Measurements from ENCODE around the gene PIGL.
"Not testable (repeated sequence)": the region's sequence is repeated elsewhere in the genome, so short reads cannot be mapped to it uniquely, and the experiment has no call there.

The PIGL gene

GRCh38 chr17:16277163-16277562 is 60.2 kb downstream of the PIGL start:
- no peak for DNase-seq

- no peak for DNase-seq
Observed at GRCh38 chr17:16281351-16281750, 64.3 kb downstream of the PIGL start.

DNA sequence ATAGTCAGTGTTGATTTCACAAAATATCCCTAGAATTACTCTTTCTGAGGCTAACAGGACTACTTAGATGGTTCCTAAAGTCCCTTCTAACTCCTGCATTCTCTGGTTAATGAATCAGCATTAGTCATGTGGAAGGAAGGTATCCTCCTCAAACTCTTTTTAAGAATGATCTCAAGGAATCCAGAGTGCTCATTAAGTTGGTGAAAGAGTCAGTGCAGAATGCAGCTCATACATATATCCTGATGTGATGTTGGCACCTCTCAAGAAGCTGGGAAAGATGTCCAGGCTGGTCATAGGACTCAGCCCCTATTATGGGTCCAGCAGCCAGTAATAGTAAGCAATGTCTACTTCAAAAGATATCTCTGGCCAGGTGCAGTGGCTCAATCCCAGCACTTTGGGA is 65.5 kb downstream of the PIGL start:
- DNase-seq, result no peak

DNA sequence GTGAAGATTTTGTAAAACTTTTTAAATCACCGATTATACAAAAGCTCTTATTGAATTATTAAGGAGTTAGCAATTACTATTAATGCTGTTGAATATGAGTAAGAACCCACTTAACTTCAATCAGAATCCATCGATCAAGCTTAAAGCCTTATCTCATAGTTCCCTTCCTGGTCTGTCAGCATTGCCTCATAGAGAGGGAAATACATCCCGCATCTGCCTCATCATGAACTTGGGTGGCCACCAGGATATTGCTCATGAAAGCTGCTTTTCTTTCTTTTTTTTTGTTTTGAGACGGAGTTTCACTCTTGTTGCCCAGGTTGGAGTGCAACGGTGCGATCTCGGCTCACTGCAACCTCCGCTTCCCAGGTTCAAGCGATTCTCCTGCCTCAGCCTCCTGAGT is 66.7 kb downstream of the PIGL start:
- DNase-seq, result no peak

DNA sequence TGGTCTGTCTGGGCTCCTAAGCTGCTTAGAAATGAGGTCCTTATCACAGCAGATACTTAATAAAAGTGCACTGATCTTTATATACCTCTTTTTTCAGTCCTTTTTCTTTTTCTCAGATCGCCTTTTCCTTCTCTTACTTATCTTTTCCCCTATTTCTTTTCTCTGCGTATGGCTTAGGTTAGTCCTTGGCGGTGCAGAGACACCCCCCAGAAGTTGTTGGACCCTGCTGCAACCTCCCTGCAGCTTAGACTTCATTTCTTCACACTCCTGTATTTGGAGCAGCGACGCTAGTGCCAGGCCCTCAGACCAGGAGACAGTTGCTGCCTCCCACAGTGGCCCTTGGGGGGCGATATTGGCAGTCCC is 68.6 kb downstream of the PIGL start:
- DNase-seq, result no peak

- peak; percentile 75 for DNase-seq
Observed at GRCh38 chr17:16286009-16286946, 69.3 kb downstream of the PIGL start.

DNA sequence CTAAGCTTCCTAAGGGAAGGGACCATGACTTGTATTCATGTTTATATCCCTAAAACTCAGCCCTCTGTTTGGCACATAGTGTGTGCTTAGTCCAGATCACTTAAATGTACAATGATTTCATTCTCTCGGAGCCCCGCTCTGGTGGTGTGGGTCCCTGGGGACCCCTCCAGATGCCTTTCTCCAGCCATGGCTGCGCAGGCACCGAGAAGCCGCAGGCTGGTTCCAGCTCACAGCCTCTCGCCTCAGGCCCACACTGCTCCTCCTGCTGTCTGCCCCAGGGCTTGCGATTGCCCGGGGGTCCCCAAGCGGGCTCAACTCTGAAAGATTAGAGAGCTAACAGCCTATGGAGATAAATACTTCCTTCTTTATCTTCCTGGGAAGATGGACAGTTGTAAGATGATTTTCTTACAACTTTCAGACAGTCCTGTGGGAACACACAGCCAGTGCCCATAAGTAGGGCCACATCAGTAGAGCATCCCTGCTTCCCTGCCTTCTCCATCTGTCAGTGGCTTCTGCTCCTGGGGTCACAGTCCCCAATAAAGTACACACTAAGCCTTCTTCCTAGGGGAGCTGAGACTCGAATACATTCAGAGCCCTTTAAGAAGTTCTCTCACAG is 70.0 kb downstream of the PIGL start:
- DNase-seq, result no peak

GRCh38 chr17:16287563-16288027 is 70.6 kb downstream of the PIGL start:
- DNase-seq, result no peak

GRCh38 chr17:16288860-16289571 is 72.0 kb downstream of the PIGL start:
- DNase-seq, result no peak

- no peak for DNase-seq
Observed at GRCh38 chr17:16293931-16294330, 76.9 kb downstream of the PIGL start.

DNA sequence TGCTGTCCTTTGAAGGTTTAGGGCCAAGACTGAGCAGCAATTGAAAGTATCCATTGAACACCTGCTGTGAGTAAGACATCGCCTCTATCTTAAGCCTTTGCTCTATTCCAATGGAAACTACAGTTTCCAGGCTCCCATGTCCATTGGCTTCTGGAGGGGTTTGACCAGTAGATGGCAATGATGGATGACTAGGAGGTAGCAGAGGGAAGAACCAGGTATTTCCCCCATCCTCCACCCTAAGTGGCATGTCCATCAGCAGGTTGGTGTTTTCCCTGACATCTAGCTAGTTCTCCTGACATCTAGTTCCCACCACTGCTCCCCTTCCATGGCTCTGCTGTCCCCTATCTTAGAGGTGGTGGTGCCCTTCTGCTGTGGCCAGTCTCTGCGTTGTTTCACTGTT is 77.5 kb downstream of the PIGL start:
- no peak for DNase-seq

DNA sequence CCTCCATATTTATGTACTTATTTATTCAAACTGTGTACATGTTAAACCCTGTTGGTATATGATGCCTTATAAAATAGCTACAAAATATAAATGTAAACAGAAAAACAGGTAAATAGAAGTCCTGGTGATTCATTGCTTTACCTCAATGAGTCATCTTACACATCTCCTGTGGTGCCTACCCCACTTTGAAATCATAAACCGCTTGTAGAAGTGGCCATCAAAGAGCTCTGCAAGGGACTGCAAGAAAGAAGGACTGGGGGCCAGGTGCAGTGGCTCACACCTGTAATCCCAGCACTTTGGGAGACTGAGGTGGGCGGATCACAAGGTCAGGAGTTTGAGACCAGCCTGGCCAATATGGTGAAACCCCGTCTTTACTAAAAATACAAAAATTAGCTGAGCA is 79.1 kb downstream of the PIGL start:
- DNase-seq, result not testable (repeated sequence)

- no peak for DNase-seq
Observed at GRCh38 chr17:16297367-16298139, 80.5 kb downstream of the PIGL start.

- no peak for DNase-seq
Observed at GRCh38 chr17:16298140-16298662, 81.2 kb downstream of the PIGL start.

DNA sequence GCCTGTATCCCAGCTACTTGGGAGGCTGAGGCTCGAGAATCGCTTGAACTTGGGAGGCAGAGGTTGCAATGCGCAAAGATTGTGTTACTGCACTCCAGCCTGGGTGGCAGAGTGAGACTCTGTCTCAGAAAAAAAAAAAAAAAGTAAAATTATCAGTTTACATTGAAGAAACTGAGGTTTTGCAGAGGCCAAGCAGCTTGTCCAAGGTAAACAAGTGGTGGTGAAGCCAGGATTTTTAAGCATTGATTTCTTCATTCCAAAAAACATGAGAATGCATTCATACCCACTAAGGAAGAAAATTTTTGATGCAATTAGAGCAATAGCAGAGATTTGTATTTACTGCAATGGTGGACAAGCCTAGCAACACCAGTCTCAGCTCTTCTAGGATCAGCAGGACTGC is 83.5 kb downstream of the PIGL start:
- no peak for DNase-seq

DNA sequence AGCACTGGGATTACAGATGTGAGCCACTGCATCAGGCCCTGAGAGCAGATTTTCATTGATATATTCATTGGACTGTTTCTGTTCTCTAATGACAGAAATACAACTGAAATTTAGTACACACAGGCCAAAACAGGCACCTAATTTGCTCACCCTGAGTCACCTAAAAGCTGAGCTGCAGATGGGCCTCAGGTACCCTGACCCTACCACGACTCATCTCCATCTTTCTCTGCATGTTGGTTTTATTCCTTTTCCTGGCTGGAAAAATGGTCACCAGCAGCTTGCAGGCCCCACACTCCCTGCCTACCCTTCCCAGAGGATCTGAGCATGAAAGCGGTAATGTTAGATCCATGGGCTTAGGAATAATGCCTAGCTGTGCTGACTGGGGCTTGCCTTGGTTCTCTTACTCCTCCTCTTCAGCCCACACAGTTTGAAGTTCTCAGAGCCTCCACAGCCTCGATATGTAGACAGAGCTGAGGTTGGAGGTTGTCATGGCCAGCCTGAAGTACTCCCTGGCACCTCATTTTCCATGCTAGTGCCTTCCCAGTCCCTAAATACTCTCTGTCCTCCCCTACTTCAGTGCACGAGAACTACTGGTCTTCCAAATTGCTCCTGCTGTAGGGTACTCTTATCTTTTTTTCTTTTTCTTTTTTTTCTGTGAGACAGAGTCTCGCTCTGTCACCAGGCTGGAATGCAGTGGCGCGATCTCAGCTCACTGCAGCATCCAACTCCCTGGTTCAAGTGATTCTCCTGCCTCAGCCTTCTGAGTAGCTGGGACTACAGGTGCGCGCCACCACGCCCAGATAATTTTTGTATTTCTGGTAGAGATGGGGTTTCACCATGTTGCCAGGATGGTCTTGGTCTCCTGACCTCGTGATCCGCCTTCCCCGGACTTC is 85.2 kb downstream of the PIGL start:
- no peak for DNase-seq

DNA sequence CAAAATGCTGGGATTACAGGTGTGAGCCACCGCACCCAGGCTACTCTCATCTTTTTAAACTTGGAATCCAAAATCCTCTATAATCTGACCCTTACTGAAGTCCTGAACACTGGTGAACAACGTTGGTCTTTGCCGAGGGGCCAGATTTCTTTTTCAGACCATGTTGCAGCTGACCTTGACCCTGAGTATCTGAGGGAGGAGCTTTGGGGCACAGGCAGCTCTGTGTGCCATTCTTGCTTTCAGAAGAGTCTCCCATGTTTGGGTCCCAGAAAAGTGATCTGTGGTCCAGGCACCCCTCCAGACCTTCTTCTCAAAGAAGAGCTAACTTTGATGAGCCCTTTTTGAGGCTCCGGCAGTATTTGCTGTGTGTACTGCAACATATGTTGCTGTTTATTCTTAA is 85.8 kb downstream of the PIGL start:
- DNase-seq, result no peak

GRCh38 chr17:16304830-16305229 is 87.8 kb downstream of the PIGL start:
- DNase-seq, result no peak

DNA sequence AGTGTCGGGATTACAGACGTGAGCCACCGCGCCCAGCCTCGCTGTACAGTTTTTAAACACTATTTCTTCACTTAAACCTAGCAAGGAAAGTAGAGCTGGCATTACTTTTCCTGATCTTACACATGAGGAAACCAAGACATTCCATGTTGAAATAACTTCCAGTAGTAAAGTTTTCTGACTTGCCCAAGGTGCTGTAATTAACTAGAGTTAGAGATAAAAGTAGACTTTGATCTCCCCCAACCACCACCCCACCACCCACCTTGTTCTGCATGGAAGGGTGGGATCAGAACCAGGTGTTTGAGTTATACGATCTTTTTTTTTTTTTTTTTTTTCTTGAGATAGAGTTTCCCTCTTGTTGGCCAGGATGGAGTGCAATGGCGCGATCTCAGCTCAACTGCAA is 89.2 kb downstream of the PIGL start:
- no peak for DNase-seq

- DNase-seq, result not testable (repeated sequence)
Observed at GRCh38 chr17:16312061-16312460, 95.1 kb downstream of the PIGL start.
